Measurements from ENCODE around the gene TECR. TPM values are rescaled to one million over a fixed set of nuclear protein-coding genes. Genes with fewer than 3 reads are reported as not detected.
"Not testable (repeated sequence)": the region's sequence is repeated elsewhere in the genome, so short reads cannot be mapped to it uniquely, and the experiment has no call there.

The TECR gene
- total RNA-seq, 2 experiments from 2014 or later, result 93.5 to 98.5 TPM

GRCh38 chr19:14580623-14581237 is 51.3 kb downstream of the TECR start:
- intact Hi-C loops (cut with micrococcal nuclease), result no loop called here
- DNase-seq, result peak; percentile 79
- ChIA-PET CTCF (interaction anchor here (1.3 to 11.0 kb wide), 3 partner anchors 9 to 107 kb away, joined by 3 to 276 read pairs (median 5); partner anchors contain the start of genes NDUFB7 and ZNF333), POLR2A (interaction anchor here (0.6 to 1.0 kb wide), 3 partner anchors 20 to 111 kb away, joined by 3 to 4 read pairs (median 4); no protein-coding TSS in a partner anchor)
- Mint-ChIP-seq H3K27ac (peak overlapping the region; percentile 74), H3K4me1 (ENCODE audit: low read depth) (peaks cover 19% of the 10 kb centered on the region), H3K9me3 (no peaks in the 10 kb centered on the region), H3K4me3 (no peak overlapping the region), H3K27me3 (no peaks in the 10 kb centered on the region), H3K36me3 (ENCODE audit: low read depth) (no peaks in the 10 kb centered on the region)
- TF ChIP-seq, protein P1, sequence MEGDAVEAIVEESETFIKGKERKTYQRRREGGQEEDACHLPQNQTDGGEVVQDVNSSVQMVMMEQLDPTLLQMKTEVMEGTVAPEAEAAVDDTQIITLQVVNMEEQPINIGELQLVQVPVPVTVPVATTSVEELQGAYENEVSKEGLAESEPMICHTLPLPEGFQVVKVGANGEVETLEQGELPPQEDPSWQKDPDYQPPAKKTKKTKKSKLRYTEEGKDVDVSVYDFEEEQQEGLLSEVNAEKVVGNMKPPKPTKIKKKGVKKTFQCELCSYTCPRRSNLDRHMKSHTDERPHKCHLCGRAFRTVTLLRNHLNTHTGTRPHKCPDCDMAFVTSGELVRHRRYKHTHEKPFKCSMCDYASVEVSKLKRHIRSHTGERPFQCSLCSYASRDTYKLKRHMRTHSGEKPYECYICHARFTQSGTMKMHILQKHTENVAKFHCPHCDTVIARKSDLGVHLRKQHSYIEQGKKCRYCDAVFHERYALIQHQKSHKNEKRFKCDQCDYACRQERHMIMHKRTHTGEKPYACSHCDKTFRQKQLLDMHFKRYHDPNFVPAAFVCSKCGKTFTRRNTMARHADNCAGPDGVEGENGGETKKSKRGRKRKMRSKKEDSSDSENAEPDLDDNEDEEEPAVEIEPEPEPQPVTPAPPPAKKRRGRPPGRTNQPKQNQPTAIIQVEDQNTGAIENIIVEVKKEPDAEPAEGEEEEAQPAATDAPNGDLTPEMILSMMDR (IDR thresholded peaks at IDR 0.05), result no peak
- ATAC-seq, result peak; percentile 37

GRCh38 chr19:14582894-14583340 is 53.5 kb downstream of the TECR start, which contains the start of gene CLEC17A:
CLEC17A (plus strand) TSS chr19:14583084; CDS start chr19:14583161, 77 bp downstream.
- no peaks in the 10 kb centered on the region for H3K9me3 Mint-ChIP-seq
- intact Hi-C loops (cut with micrococcal nuclease), result no loop called here
- TF ChIP-seq, protein P1 (IDR thresholded peaks at IDR 0.05), result no peak
- CTCF ChIA-PET, result no interaction called here
- no peak for DNase-seq
- H3K36me3 Mint-ChIP-seq (ENCODE audit: low read depth), result no peaks in the 10 kb centered on the region
- no peak for ATAC-seq
- no peak within 1 kb of the TSS for H3K27ac Mint-ChIP-seq
- H3K4me1 Mint-ChIP-seq (ENCODE audit: low read depth), result peaks cover 18% of the 10 kb centered on the region
- H3K4me3 Mint-ChIP-seq, result no peak within 1 kb of the TSS
- POLR2A ChIA-PET, result no interaction called here
- H3K27me3 Mint-ChIP-seq, result no peaks in the 10 kb centered on the region

DNA sequence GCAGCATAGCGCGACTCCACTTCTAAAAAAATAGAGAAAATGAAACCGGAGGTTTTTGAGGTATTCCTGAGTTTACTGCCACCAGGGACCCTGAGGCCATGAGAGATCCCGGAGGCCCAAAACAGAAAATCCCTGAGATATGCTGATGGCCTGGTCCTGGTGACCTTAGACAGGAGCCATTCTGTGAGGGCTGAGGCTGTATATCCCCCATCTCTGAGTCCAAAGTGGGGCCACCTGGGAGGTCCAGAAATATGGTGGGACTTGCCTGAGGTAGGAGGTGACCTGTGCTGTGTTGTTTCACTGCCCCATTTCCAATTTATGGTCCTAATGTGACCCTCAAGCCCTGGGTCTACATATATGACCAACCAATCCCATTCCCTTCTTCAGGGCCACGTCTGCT is 55.0 kb downstream of the TECR start:
- POLR2A ChIA-PET, result interaction anchor here (0.6 kb wide), 1 partner anchor 20 kb away, joined by 3 read pairs; no protein-coding TSS in a partner anchor
- H3K9me3 Mint-ChIP-seq; H3K27me3 Mint-ChIP-seq; H3K27ac Mint-ChIP-seq; CTCF ChIA-PET; ATAC-seq; DNase-seq; H3K36me3 Mint-ChIP-seq (ENCODE audit: low read depth); intact Hi-C loops (cut with micrococcal nuclease); H3K4me3 Mint-ChIP-seq: not testable (repeated sequence)
- peaks cover 22% of the 10 kb centered on the region for H3K4me1 Mint-ChIP-seq (ENCODE audit: low read depth)

DNA sequence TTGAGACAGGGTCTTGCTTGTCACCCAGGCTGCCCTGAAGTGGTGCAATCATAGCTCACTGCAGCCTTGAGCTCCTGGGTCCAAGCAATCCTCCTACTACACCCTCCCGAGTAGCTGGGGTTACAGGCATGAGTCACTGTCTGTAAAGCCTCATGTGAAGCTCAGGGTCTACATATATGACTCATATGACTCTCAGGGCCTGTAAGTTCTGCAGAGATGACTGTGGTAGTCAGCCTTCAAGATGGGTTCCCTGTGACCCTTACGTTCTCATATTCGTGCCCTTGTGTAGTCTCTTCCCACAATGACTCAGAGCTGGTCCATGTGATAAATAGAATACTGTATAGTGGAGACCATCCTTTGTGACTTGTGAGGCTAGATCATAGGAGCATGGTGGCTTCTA is 55.8 kb downstream of the TECR start:
- POLR2A ChIA-PET; H3K9me3 Mint-ChIP-seq; H3K4me3 Mint-ChIP-seq; intact Hi-C loops (cut with micrococcal nuclease); H3K36me3 Mint-ChIP-seq (ENCODE audit: low read depth); H3K27ac Mint-ChIP-seq; H3K27me3 Mint-ChIP-seq: not testable (repeated sequence)
- DNase-seq, result peak; percentile 68
- peaks cover 22% of the 10 kb centered on the region for H3K4me1 Mint-ChIP-seq (ENCODE audit: low read depth)
- CTCF ChIA-PET, result interaction anchor here (1.3 kb wide), 1 partner anchor 100 kb away, joined by 3 read pairs; no protein-coding TSS in a partner anchor
- peak; percentile 93 for ATAC-seq

DNA sequence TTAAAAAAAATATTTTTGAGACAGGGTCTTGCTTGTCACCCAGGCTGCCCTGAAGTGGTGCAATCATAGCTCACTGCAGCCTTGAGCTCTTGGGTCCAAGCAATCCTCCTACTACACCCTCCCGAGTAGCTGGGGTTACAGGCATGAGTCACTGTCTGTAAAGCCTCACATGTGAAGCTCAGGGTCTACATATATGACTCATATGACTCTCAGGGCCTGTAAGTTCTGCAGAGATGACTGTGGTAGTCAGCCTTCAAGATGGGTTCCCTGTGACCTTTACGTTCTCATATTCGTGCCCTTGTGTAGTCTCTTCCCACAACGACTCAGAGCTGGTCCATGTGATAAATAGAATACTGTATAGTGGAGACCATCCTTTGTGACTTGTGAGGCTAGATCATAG is 60.0 kb downstream of the TECR start:
- H3K27me3 Mint-ChIP-seq; CTCF ChIA-PET; H3K27ac Mint-ChIP-seq; intact Hi-C loops (cut with micrococcal nuclease); H3K4me3 Mint-ChIP-seq; H3K36me3 Mint-ChIP-seq (ENCODE audit: low read depth); POLR2A ChIA-PET; H3K9me3 Mint-ChIP-seq: not testable (repeated sequence)
- peak; percentile 74 for ATAC-seq
- peaks cover 15% of the 10 kb centered on the region for H3K4me1 Mint-ChIP-seq (ENCODE audit: low read depth)
- DNase-seq, result peak; percentile 68

- Mint-ChIP-seq H3K27me3 (no peaks in the 10 kb centered on the region), H3K27ac (no peak overlapping the region), H3K9me3 (peaks cover 6% of the 10 kb centered on the region), H3K36me3 (ENCODE audit: low read depth) (peaks cover 2% of the 10 kb centered on the region), H3K4me3 (no peak overlapping the region), H3K4me1 (ENCODE audit: low read depth) (no peaks in the 10 kb centered on the region)
- intact Hi-C loops (cut with micrococcal nuclease), result no loop called here
- TF ChIP-seq, protein P1 (IDR thresholded peaks at IDR 0.05), result no peak
- ChIA-PET POLR2A (no interaction called here), CTCF (no interaction called here)
- ATAC-seq (no peak), DNase-seq (no peak)
These were observed 66.2 kb downstream of the TECR start for GRCh38 chr19:14595558-14595957.
